ENCODE measurements around the gene NR4A3.
"Not testable (repeated sequence)": the region's sequence is repeated elsewhere in the genome, so short reads cannot be mapped to it uniquely, and the experiment has no call there.

NR4A3 gene

GRCh38 chr9:99855467-99856176 lies 33.9 kb downstream of the NR4A3 start:
- ATAC-seq = no peak
- TF ChIP-seq, protein P1, sequence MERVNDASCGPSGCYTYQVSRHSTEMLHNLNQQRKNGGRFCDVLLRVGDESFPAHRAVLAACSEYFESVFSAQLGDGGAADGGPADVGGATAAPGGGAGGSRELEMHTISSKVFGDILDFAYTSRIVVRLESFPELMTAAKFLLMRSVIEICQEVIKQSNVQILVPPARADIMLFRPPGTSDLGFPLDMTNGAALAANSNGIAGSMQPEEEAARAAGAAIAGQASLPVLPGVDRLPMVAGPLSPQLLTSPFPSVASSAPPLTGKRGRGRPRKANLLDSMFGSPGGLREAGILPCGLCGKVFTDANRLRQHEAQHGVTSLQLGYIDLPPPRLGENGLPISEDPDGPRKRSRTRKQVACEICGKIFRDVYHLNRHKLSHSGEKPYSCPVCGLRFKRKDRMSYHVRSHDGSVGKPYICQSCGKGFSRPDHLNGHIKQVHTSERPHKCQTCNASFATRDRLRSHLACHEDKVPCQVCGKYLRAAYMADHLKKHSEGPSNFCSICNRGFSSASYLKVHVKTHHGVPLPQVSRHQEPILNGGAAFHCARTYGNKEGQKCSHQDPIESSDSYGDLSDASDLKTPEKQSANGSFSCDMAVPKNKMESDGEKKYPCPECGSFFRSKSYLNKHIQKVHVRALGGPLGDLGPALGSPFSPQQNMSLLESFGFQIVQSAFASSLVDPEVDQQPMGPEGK (CRISPR knock-in tag; IDR thresholded peaks at IDR 0.05; ENCODE audit: borderline replicate concordance) = no peak
- no peak for TF ChIP-seq ARNTL (CRISPR knock-in tag; IDR thresholded peaks at IDR 0.05; ENCODE audit: borderline replicate concordance, low read depth)
- TF ChIP-seq ISL1 (CRISPR knock-in tag; IDR thresholded peaks at IDR 0.05) = no peak

DNA sequence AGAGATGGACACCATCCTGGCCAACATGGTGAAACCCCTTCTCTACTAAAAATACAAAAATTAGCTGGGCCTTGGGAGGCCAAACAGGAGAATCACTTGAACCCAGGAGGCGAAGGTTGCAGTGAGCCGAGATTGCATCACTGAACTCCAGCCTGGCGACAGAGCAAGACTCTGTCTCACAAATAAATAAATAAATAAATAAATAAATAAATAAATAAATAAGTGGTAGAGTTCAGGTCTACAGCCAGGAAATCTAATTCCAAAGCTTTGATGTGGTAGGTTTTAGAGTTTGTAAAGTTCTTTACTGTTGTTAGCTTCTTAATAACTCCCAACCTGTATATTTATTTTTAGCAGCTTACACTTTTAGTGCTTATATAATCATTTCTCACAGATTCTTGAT lies 35.9 kb downstream of the NR4A3 start:
- not testable (repeated sequence) for ATAC-seq

DNA sequence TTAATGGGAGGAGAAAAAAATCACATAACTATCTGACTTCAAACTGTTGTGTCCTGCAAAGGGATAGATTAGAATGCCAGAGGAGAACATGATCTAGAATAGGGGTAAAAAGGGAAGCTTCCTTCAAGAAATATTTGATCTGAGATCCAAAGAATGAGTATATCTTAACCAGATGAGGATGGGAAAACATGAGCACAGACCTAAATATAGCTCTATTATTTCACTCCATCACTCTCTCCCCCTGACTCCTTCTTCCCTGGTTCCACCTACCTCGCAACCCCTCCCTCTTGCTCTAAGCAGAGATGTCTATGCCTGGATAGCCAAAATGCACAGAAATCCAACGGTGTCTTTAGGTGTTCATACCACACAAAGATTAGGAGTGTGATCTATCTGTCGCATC lies 36.4 kb downstream of the NR4A3 start:
- no peak for ATAC-seq
- TF ChIP-seq OSR1 (CRISPR knock-in tag; IDR thresholded peaks at IDR 0.05) (no peak), ZFP30 (CRISPR knock-in tag; IDR thresholded peaks at IDR 0.05) (no peak), SNAI2 (CRISPR knock-in tag; IDR thresholded peaks at IDR 0.05) (no peak), TSHZ2 (CRISPR knock-in tag; IDR thresholded peaks at IDR 0.05) (no peak), PPARA (CRISPR knock-in tag; IDR thresholded peaks at IDR 0.05; ENCODE audit: borderline replicate concordance) (no peak), ZC3H10 (CRISPR knock-in tag; IDR thresholded peaks at IDR 0.05) (no peak), POU6F1 (CRISPR knock-in tag; IDR thresholded peaks at IDR 0.05; ENCODE audit: borderline replicate concordance, low read depth) (no peak)

DNA sequence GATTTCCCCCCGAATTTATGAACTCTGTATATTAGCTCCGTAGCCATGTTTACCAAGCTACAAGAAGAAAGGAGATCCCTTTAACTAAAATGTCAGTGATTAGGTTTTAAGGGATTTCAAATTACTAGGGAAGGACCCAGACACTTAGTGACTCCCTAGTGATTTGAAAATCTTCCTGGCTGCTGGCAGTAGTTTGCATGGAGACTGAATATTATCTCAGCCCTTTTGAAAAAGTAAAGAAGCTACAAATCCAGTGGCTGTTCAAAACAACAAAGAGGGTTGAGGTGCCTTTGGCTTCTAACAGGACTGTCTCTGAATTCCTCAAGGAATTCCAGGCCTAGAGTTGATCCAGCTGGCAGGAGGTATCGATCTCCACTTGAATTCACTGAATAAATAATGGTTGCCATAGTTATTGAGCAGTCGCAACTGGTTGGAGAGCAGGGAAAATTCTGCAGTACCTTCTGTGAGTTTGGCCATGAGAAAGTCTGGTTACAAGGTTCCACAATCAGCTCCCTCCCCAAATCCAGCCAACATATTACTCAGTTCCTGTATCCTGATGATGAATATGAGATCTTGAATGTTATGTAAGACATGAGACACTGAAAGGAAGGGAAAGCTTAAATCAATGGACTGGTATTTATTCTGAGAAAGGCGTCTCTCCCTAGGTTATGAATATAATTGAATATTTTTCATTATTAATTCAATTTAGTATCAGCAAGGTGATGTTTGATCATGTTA lies 37.7 kb downstream of the NR4A3 start:
- no peak for ATAC-seq
- TF ChIP-seq CREB5 (CRISPR knock-in tag; IDR thresholded peaks at IDR 0.05; ENCODE audit: low read depth) (no peak), BACH2 (CRISPR knock-in tag; IDR thresholded peaks at IDR 0.05; ENCODE audit: borderline replicate concordance) (no peak), GLIS3 (CRISPR knock-in tag; IDR thresholded peaks at IDR 0.05) (no peak), RARB (CRISPR knock-in tag; IDR thresholded peaks at IDR 0.05) (no peak), ZFP3 (CRISPR knock-in tag; IDR thresholded peaks at IDR 0.05) (no peak), TSHZ2 (CRISPR knock-in tag; IDR thresholded peaks at IDR 0.05) (no peak), ZNF565 (CRISPR knock-in tag; conservative IDR thresholded peaks at IDR 0.05; ENCODE audit: low read depth) (no peak), ZFP30 (CRISPR knock-in tag; IDR thresholded peaks at IDR 0.05) (no peak), CSDC2 (CRISPR knock-in tag; IDR thresholded peaks at IDR 0.05) (no peak), ISL1 (CRISPR knock-in tag; IDR thresholded peaks at IDR 0.05) (no peak), POU6F1 (CRISPR knock-in tag; IDR thresholded peaks at IDR 0.05; ENCODE audit: borderline replicate concordance, low read depth) (no peak), OSR1 (CRISPR knock-in tag; IDR thresholded peaks at IDR 0.05) (no peak), ESRRG (CRISPR knock-in tag; IDR thresholded peaks at IDR 0.05) (no peak), SNAI2 (CRISPR knock-in tag; IDR thresholded peaks at IDR 0.05) (no peak), PPARA (CRISPR knock-in tag; IDR thresholded peaks at IDR 0.05; ENCODE audit: borderline replicate concordance) (no peak), TCF4 (CRISPR knock-in tag; IDR thresholded peaks at IDR 0.05; ENCODE audit: borderline replicate concordance) (no peak)
- TF ChIP-seq, protein P1 (CRISPR knock-in tag; IDR thresholded peaks at IDR 0.05; ENCODE audit: borderline replicate concordance) = no peak

All from SK-N-SH treated with all-trans-retinoic acid at 6 μM for 48 hours (cell line).